Immature natural killer cell (primary cell): Measurements from ENCODE around the gene ABCC4. TPM values are rescaled to one million over a fixed set of nuclear protein-coding genes. Genes with fewer than 3 reads are reported as not detected.

Source experiments
- DNase-seq, 3 donors: peaks; one replicate each; pipeline ENCODE4 v3.0.0; 2022; ENCODE audit warnings: mixed read lengths in 1 of 3
- H3K27ac Mint-ChIP-seq, 6 donors: one replicate each; pipeline ENCODE4 v1.8.0; 2020; ENCODE audit warnings: mixed read lengths in 6 of 6, mild to moderate bottlenecking in 5 of 6, inconsistent platforms in 4 of 6, moderate library complexity in 3 of 6
- H3K27me3 Mint-ChIP-seq, 3 donors: one replicate each; pipeline ENCODE4 v1.8.0; 2020 to 2021; ENCODE audit warnings: low read depth in 3 of 3, mild to moderate bottlenecking in 3 of 3, mixed read lengths in 3 of 3, moderate library complexity in 3 of 3, inconsistent platforms in 1 of 3
- H3K36me3 Mint-ChIP-seq, 3 donors: one replicate each; pipeline ENCODE4 v1.8.0; 2020; ENCODE audit warnings: mixed read lengths in 3 of 3, inconsistent platforms in 2 of 3, mild to moderate bottlenecking in 2 of 3
- H3K4me1 Mint-ChIP-seq, 2 donors: one replicate each; pipeline ENCODE4 v1.8.0; 2020; ENCODE audit warnings: inconsistent platforms in 2 of 2, mild to moderate bottlenecking in 2 of 2, mixed read lengths in 2 of 2, moderate library complexity in 1 of 2
- H3K4me3 Mint-ChIP-seq, 5 donors: one replicate each; pipeline ENCODE4 v1.8.0; 2020; ENCODE audit warnings: mild to moderate bottlenecking in 5 of 5, mixed read lengths in 5 of 5, inconsistent platforms in 3 of 5, moderate library complexity in 3 of 5
- H3K9me3 Mint-ChIP-seq, 6 donors: one replicate each; pipeline ENCODE4 v1.8.0; 2020; ENCODE audit warnings: mild to moderate bottlenecking in 6 of 6, mixed read lengths in 6 of 6, inconsistent platforms in 4 of 6, moderate library complexity in 3 of 6
- polyA plus RNA-seq, 3 donors: library from polyadenylated mRNA; unstranded; fragments of 300-500 nt; fragmentation: Illumina TruSeq; gene quantifications; one replicate each; pipeline ENCODE4 v1.2.3, GENCODE V29; 2021

ABCC4 gene
- 1 to 10 TPM; 2.8 to 3.9 (median 3.0) TPM for polyA plus RNA-seq

- H3K27me3 Mint-ChIP-seq, result peaks cover 1 to 5% (median 4%) of the 10 kb centered on the region in 3 donors
- H3K36me3 Mint-ChIP-seq, result no peaks in the 10 kb centered on the region
- peak; percentile 43 to 56 (median 55) for DNase-seq
- peaks cover 19 to 26% of the 10 kb centered on the region in 2 donors for H3K4me1 Mint-ChIP-seq
- H3K4me3 Mint-ChIP-seq, result peak within 1 kb of the TSS; percentile 87 to 94 (median 92)
- peak within 1 kb of the TSS in 5 of 6 donors; percentile 4 to 77 (median 41) for H3K27ac Mint-ChIP-seq
- no peaks in the 10 kb centered on the region for H3K9me3 Mint-ChIP-seq
Observed at GRCh38 chr13:95301183-95301967, at the start of gene ABCC4. ABCC4 (minus strand) TSS chr13:95301451; CDS start chr13:95301314, 137 bp downstream.

DNA sequence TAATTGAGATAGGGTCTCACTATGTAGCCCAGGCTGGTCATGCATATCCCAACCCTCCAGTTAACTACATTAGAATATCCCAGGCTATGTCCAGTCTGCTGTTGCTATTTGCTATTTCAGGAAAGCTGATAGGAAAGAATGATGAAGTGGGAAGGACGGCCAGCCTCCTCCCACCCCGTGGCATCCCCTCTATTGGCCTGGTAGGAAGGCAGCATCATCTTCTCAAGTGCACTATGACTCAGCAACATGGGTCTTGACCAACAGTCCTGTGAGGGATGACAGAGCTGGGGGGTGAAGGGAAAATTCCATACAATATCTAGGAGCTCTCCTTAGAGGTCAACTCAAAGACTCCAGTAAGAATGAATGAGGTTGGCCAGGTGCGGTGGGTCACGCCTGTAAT, 48.0 kb upstream of the ABCC4 start:
- H3K27me3 Mint-ChIP-seq, result peaks cover 3 to 5% (median 3%) of the 10 kb centered on the region in 3 donors
- H3K36me3 Mint-ChIP-seq, result peaks cover 0 to 4% (median 0%) of the 10 kb centered on the region in 3 donors
- H3K27ac Mint-ChIP-seq, result no peak overlapping the region
- H3K4me3 Mint-ChIP-seq, result no peak overlapping the region
- no peak for DNase-seq
- H3K9me3 Mint-ChIP-seq, result peaks cover 0 to 5% (median 0%) of the 10 kb centered on the region in 6 donors
- H3K4me1 Mint-ChIP-seq, result no peaks in the 10 kb centered on the region

DNA sequence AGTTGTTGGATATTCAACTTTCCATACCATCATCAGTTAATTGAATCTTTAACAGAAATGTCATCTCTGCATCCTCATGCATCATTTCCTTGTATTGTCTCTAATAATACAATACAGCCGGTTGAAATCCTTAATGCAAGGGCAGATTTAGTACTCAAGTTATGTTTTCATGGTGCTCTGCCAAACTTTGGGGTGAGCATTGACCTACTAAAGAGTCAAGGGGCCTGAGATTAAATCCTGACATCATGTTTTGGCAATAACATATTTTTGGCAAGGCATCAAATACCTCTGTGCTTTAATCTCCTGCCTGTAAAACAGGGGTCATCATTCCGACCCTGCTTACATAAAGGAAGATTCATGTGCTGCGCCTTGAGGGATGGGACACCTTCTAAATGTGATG, 42.7 kb upstream of the ABCC4 start:
- no peak overlapping the region for H3K27ac Mint-ChIP-seq
- no peaks in the 10 kb centered on the region for H3K4me1 Mint-ChIP-seq
- H3K36me3 Mint-ChIP-seq, result peaks cover 0 to 4% (median 0%) of the 10 kb centered on the region in 3 donors
- DNase-seq, result no peak
- H3K9me3 Mint-ChIP-seq, result peaks cover 0 to 5% (median 0%) of the 10 kb centered on the region in 6 donors
- no peak overlapping the region for H3K4me3 Mint-ChIP-seq
- H3K27me3 Mint-ChIP-seq, result no peaks in the 10 kb centered on the region

DNA sequence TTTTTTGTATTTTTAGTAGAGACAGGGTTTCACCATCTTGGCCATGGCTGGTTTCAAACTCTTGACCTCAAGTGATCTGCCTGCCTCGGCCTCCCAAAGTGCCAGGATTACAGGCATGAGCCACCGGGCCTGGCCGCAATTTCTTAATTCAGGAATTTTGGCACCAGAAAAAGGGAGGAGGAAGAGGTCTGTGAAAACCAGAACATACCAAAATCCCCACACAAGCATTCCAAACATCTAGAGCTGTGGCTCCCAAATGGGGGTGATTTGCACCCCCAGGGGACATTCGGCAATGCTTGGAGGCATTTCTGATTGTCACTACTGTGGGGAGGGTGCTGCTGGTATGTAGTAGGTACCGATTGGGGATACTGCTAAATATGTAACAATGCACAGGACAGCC, 40.2 kb upstream of the ABCC4 start:
- Mint-ChIP-seq H3K36me3 (no peaks in the 10 kb centered on the region), H3K4me3 (no peak overlapping the region), H3K4me1 (no peaks in the 10 kb centered on the region), H3K27ac (no peak overlapping the region), H3K27me3 (no peaks in the 10 kb centered on the region), H3K9me3 (peaks cover 0 to 1% (median 0%) of the 10 kb centered on the region in 6 donors)
- DNase-seq, result no peak

DNA sequence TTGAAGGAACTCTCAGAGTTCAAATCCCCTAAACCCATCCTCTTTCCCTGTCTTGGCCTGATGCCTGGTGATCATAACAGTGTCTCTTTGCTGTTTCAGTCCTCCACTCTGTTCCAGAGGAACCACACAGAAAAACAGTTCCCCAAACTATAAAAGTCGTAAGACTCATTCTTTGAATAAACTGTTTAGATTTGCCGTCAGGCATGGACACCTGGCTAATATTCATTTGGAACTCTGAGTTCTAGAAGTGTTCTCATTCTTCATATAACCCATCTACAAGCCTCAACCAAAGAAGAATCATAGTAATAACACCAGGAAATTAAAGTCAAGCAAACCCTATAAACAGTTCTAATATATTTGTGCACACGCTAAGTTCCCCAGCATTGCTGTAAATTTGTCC, 37.7 kb upstream of the ABCC4 start:
- Mint-ChIP-seq H3K9me3 (no peaks in the 10 kb centered on the region), H3K4me1 (no peaks in the 10 kb centered on the region), H3K36me3 (no peaks in the 10 kb centered on the region), H3K27ac (no peak overlapping the region), H3K27me3 (peaks cover 0 to 1% (median 0%) of the 10 kb centered on the region in 3 donors), H3K4me3 (no peak overlapping the region)
- DNase-seq, result no peak

DNA sequence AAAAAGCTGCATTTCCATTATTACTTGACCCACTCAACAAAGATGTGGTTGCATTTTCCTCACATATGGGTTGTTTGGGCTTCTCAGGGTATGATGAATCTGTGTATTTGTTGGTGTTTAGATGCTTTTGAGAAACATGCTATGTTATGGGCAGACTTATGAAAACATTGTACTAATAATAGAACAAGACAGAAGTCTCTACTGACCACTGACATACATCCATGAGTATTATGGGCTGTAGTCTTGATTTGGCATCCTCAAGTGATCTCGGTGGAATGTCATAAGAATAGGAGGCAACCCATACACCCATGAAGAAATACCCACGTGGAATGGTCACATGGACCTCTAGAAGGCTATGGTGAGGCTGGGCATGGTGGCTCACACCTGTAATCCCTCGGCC, 36.3 kb upstream of the ABCC4 start:
- H3K27me3 Mint-ChIP-seq, result peaks cover 0 to 1% (median 0%) of the 10 kb centered on the region in 3 donors
- H3K9me3 Mint-ChIP-seq, result no peaks in the 10 kb centered on the region
- DNase-seq, result no peak
- no peaks in the 10 kb centered on the region for H3K36me3 Mint-ChIP-seq
- H3K4me1 Mint-ChIP-seq, result no peaks in the 10 kb centered on the region
- no peak overlapping the region for H3K27ac Mint-ChIP-seq
- no peak overlapping the region for H3K4me3 Mint-ChIP-seq

DNA sequence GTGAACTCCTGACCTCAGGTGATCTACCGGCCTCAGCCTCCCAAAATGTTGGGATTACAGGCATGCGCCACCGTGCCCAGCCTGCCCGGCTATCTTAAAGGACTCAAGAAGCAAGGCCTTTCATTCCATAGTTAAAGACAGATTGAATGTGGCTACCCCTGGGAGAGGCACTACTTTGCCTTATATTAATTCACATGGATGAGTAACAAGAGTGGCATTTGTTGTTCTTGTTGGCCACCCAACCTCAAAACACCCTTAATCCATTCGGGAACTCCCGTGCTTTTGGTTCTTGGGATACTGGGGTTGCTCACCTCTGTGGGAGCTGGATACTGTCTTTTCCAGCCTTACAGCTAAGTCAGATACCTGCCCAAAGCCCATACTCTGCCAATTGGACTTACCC, 34.4 kb upstream of the ABCC4 start:
- Mint-ChIP-seq H3K27me3 (peaks cover 0 to 1% (median 0%) of the 10 kb centered on the region in 3 donors), H3K9me3 (no peaks in the 10 kb centered on the region), H3K4me3 (no peak overlapping the region), H3K36me3 (no peaks in the 10 kb centered on the region), H3K27ac (no peak overlapping the region), H3K4me1 (no peaks in the 10 kb centered on the region)
- no peak for DNase-seq

- Mint-ChIP-seq H3K9me3 (no peaks in the 10 kb centered on the region), H3K36me3 (no peaks in the 10 kb centered on the region), H3K27ac (no peak overlapping the region), H3K4me3 (no peak overlapping the region), H3K27me3 (peaks cover 0 to 2% (median 0%) of the 10 kb centered on the region in 3 donors), H3K4me1 (no peaks in the 10 kb centered on the region)
- DNase-seq, result no peak
Observed at GRCh38 chr13:95328386-95328785, 27.1 kb upstream of the ABCC4 start.

DNA sequence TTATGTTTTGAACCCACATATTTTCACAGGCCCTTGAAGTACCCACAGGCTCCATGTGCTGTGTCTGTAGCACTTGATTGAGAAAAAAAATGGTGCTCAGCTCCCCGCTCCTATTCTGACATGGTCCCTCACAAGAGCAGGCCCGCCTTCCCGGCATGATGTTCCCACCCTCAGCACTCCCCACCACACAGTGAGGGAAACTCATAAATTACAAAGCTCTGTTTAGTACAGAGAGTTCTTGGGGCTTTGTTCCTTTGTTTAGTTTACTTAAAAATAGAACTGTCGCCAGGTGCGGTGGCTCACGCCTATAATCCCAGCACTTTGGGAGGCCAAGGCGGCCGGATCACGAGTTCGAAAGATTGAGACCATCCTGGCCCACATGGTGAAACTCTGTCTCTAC, 25.9 kb upstream of the ABCC4 start:
- no peaks in the 10 kb centered on the region for H3K36me3 Mint-ChIP-seq
- no peak overlapping the region for H3K4me3 Mint-ChIP-seq
- H3K27ac Mint-ChIP-seq, result no peak overlapping the region
- peaks cover 0 to 2% (median 0%) of the 10 kb centered on the region in 3 donors for H3K27me3 Mint-ChIP-seq
- DNase-seq, result no peak
- H3K9me3 Mint-ChIP-seq, result no peaks in the 10 kb centered on the region
- no peaks in the 10 kb centered on the region for H3K4me1 Mint-ChIP-seq

- no peaks in the 10 kb centered on the region for H3K36me3 Mint-ChIP-seq
- H3K27me3 Mint-ChIP-seq, result peaks cover 0 to 2% (median 0%) of the 10 kb centered on the region in 3 donors
- H3K4me1 Mint-ChIP-seq, result no peaks in the 10 kb centered on the region
- no peak overlapping the region for H3K27ac Mint-ChIP-seq
- no peak for DNase-seq
- no peaks in the 10 kb centered on the region for H3K9me3 Mint-ChIP-seq
- H3K4me3 Mint-ChIP-seq, result no peak overlapping the region
Observed at GRCh38 chr13:95326695-95327094, 25.4 kb upstream of the ABCC4 start.

DNA sequence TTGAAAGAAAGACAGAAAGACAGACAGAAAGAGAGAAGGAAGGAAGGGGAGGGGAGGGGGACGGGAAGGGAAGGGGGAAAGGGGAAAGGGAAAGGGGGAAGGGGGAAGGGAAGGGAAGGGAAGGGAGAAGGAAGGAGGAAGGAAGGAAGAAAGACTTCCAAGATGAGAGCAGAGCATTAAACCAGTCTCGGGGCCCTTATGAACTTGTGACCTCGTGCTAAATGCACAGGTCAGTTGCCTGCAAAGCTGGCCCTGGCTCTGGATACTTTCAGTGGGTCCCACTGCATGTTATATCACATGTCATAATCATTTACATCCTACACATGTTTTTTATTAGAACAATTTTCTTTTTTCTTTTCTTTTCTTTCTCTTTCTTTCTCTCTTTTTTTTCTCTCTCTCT, 24.2 kb upstream of the ABCC4 start:
- H3K4me3 Mint-ChIP-seq, result no peak overlapping the region

GRCh38 chr13:95323930-95324662, 22.8 kb upstream of the ABCC4 start:
- Mint-ChIP-seq H3K27ac (no peak overlapping the region), H3K9me3 (peaks cover 0 to 2% (median 0%) of the 10 kb centered on the region in 6 donors), H3K27me3 (peaks cover 0 to 2% (median 0%) of the 10 kb centered on the region in 3 donors), H3K4me3 (no peak overlapping the region), H3K36me3 (no peaks in the 10 kb centered on the region), H3K4me1 (no peaks in the 10 kb centered on the region)
- no peak for DNase-seq

More for the DNA sequence above, 24.2 kb upstream of the ABCC4 start:
- Mint-ChIP-seq H3K27me3 (peaks cover 0 to 2% (median 0%) of the 10 kb centered on the region in 3 donors), H3K36me3 (no peaks in the 10 kb centered on the region), H3K27ac (no peak overlapping the region), H3K4me1 (no peaks in the 10 kb centered on the region), H3K9me3 (peaks cover 0 to 2% (median 0%) of the 10 kb centered on the region in 6 donors)
- DNase-seq, result no peak

GRCh38 chr13:95319551-95320274, 18.5 kb upstream of the ABCC4 start:
- no peak for DNase-seq
- no peak overlapping the region for H3K4me3 Mint-ChIP-seq
- no peaks in the 10 kb centered on the region for H3K4me1 Mint-ChIP-seq
- H3K27me3 Mint-ChIP-seq, result peaks cover 0 to 2% (median 0%) of the 10 kb centered on the region in 3 donors
- H3K27ac Mint-ChIP-seq, result no peak overlapping the region
- peaks cover 0 to 2% (median 0%) of the 10 kb centered on the region in 6 donors for H3K9me3 Mint-ChIP-seq
- no peaks in the 10 kb centered on the region for H3K36me3 Mint-ChIP-seq
